Subcutaneous abdominal adipose tissue (tissue), 5 donors: Measurements from ENCODE around the gene SLC39A13.

Experiments
- H3K27ac ChIP-seq: one replicate; pipeline ENCODE4 v1.7.0; 2013; ENCODE audit warnings: low read depth, mild to moderate bottlenecking, inconsistent platforms, low read length, moderate library complexity
- H3K27me3 ChIP-seq, 5 donors: one replicate each; pipeline ENCODE4 v1.7.0; 2013; ENCODE audit warnings: low read length in 5 of 5, inconsistent platforms in 1 of 5; ENCODE audit not compliant: control insufficient read depth in 5 of 5, insufficient read depth in 4 of 5
- H3K36me3 ChIP-seq, 5 donors: one replicate each; pipeline ENCODE4 v1.7.0; 2013; ENCODE audit warnings: low read length in 5 of 5; ENCODE audit not compliant: control insufficient read depth in 5 of 5, insufficient read depth in 5 of 5
- H3K4me1 ChIP-seq, 5 donors: one replicate each; pipeline ENCODE4 v1.7.0; 2013; ENCODE audit warnings: low read length in 5 of 5, mild to moderate bottlenecking in 3 of 5, moderate library complexity in 1 of 5; ENCODE audit not compliant: control insufficient read depth in 5 of 5, insufficient read depth in 5 of 5
- H3K4me3 ChIP-seq, 5 donors: one replicate each; pipeline ENCODE4 v1.7.0; 2013; ENCODE audit warnings: low read length in 5 of 5, low read depth in 1 of 5
- H3K9ac ChIP-seq, 5 donors: one replicate each; pipeline ENCODE4 v1.7.0; 2013; ENCODE audit warnings: low read length in 5 of 5, mild to moderate bottlenecking in 4 of 5, moderate library complexity in 3 of 5
- H3K9me3 ChIP-seq, 5 donors: one replicate each; pipeline ENCODE4 v1.7.0; 2013; ENCODE audit warnings: low read length in 5 of 5; ENCODE audit not compliant: control insufficient read depth in 5 of 5
- donor health status: healthy.
- donor health status: healthy.
- donor health status: healthy.
- donor health status: healthy.
- donor health status: healthy.

SLC39A13 gene

DNA sequence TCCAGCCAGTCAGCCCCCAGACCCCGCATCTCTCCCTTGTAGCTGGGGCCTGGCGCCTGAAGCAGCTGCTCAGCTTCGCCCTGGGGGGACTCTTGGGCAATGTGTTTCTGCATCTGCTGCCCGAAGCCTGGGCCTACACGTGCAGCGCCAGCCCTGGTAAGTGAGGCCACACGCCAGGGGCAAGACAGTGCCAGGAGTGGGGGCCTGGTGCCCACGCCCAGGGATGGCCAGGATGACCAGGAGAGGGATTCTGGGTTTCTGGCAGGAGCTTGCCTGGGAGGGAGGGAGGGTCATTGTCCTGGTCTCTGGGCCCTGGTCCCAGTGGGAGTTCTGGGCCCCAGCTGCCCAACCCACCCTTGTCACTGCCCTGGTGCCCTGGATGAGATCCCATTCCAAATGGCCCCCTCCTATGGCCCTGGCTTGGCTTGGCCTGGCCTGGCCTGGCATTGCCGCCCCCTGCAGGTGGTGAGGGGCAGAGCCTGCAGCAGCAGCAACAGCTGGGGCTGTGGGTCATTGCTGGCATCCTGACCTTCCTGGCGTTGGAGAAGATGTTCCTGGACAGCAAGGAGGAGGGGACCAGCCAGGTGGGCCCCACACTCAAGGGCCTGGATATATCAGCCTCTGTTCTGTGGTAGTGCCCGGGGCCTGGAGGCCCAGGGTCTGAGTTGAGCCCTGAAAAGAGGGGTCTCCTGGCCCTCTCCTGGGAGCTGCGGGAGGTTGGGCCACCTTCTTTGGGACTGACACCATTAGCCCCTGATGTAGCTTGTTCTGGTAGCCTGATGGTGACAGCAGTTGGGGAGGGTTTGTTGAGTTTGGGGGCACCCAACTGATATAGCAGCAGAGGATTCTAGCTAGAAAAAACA lies 3.7 kb downstream of the SLC39A13 start:
- Histone ChIP-seq H3K9me3 (no peaks in the 10 kb centered on the region), H3K36me3 (peaks cover 0 to 52% (median 30%) of the 10 kb centered on the region in 5 donors), H3K9ac (no peak overlapping the region), H3K27ac (no peak overlapping the region), H3K27me3 (no peaks in the 10 kb centered on the region), H3K4me3 (no peak overlapping the region), H3K4me1 (peaks cover 8 to 49% (median 44%) of the 10 kb centered on the region in 5 donors)

DNA sequence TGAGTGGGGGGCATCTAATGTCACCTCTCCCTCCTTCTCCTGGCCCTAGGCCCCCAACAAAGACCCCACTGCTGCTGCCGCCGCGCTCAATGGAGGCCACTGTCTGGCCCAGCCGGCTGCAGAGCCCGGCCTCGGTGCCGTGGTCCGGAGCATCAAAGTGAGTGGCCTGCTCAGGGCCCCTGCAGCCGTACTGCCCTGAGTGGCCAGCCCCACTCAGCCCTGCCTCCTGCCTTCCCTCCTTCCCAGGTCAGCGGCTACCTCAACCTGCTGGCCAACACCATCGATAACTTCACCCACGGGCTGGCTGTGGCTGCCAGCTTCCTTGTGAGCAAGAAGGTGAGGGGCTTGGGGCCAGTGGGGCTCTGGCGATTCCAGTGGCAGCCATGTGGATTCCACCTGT lies 5.0 kb downstream of the SLC39A13 start:
- peaks cover 4 to 41% (median 36%) of the 10 kb centered on the region in 5 donors for H3K4me1 ChIP-seq
- no peaks in the 10 kb centered on the region for H3K9me3 ChIP-seq
- H3K27ac ChIP-seq, result no peak overlapping the region
- no peak overlapping the region for H3K4me3 ChIP-seq
- H3K27me3 ChIP-seq, result no peaks in the 10 kb centered on the region
- H3K9ac ChIP-seq, result no peak overlapping the region
- H3K36me3 ChIP-seq, result peaks cover 0 to 63% (median 40%) of the 10 kb centered on the region in 5 donors

DNA sequence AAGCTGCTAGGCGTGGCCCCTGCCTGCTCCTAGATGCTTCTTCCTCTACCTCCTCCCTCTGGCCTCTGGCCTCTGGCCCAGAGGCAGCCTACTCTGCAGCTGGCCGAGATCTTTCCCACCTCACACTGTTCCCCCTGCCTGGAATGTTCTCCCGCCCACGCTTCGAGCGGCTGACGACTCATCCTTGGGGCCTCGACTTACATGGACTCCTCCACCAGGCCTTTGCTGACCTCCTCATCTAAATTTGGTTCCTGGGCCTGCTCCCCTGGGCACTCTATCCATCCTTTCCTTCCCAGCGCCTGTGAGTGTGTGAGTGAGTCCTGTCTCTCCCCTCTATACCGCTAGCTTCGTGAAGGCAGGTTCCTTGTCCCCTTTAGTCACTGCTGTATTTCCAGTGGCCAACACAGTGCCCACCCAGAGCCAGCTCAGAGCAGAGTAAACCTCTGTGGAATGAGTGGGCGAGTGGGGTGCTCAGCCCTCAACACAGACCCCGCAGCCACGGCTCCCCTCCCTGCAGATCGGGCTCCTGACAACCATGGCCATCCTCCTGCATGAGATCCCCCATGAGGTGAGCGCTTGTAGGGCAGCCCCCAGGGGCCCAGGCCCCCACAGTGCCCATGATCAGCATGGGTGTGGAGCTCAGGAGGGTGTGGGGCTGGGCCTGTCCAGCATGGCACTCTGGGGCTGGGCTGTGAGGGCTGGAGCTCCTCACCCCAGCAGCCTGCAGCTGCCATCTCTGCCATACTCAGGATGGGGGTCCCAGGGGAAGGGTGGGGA lies 5.7 kb downstream of the SLC39A13 start:
- peaks cover 0 to 70% (median 47%) of the 10 kb centered on the region in 5 donors for H3K36me3 ChIP-seq
- no peak overlapping the region for H3K27ac ChIP-seq
- peaks cover 3 to 35% (median 30%) of the 10 kb centered on the region in 5 donors for H3K4me1 ChIP-seq
- no peaks in the 10 kb centered on the region for H3K27me3 ChIP-seq
- no peaks in the 10 kb centered on the region for H3K9me3 ChIP-seq
- no peak overlapping the region for H3K4me3 ChIP-seq
- H3K9ac ChIP-seq, result no peak overlapping the region

DNA sequence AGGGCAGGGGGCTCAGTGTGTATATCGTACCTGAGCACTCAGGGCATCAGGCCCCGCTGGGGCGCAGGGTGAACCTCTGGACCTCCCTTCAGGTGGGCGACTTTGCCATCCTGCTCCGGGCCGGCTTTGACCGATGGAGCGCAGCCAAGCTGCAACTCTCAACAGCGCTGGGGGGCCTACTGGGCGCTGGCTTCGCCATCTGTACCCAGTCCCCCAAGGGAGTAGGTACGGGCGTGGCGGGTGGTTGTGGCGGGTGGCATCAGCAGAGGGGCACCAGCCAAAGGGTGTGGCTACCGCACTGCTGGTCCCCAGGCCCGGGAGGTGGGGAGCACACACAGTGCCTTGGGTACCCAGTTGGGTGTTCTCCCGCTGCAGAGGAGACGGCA lies 6.3 kb downstream of the SLC39A13 start:
- Histone ChIP-seq H3K27me3 (no peaks in the 10 kb centered on the region), H3K9ac (no peak overlapping the region), H3K27ac (no peak overlapping the region), H3K4me1 (peaks cover 0 to 30% (median 25%) of the 10 kb centered on the region in 5 donors), H3K4me3 (no peak overlapping the region), H3K9me3 (no peaks in the 10 kb centered on the region), H3K36me3 (peaks cover 0 to 75% (median 50%) of the 10 kb centered on the region in 5 donors)

DNA sequence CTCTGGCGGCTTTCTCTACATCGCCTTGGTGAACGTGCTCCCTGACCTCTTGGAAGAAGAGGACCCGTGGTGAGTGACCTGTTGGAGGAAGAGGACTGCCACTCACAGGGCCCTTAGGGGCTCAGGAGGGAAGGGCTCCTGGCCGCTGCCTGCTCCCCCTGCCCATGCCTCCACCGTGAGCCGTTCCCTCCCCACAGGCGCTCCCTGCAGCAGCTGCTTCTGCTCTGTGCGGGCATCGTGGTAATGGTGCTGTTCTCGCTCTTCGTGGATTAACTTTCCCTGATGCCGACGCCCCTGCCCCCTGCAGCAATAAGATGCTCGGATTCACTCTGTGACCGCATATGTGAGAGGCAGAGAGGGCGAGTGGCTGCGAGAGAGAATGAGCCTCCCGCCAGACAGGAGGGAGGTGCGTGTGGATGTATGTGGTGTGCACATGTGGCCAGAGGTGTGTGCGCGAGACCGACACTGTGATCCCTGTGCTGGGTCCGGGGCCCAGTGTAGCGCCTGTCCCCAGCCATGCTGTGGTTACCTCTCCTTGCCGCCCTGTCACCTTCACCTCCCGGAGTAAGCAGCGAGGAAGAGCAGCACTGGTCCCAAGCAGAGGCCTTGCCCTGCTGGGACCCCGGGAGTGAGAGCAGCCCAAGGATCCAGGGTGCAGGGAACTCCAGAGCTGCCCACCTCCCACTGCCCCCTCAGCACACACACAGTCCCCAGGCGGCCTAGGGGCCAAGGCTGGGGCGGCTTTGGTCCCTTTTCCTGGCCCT lies 6.9 kb downstream of the SLC39A13 start:
- Histone ChIP-seq H3K36me3 (peaks cover 0 to 78% (median 54%) of the 10 kb centered on the region in 5 donors), H3K27ac (peak overlapping the region; percentile 76), H3K9ac (peak overlapping the region in 2 of 5 donors; percentile 43 to 49), H3K4me1 (peaks cover 0 to 24% (median 19%) of the 10 kb centered on the region in 5 donors), H3K27me3 (no peaks in the 10 kb centered on the region), H3K9me3 (no peaks in the 10 kb centered on the region), H3K4me3 (no peak overlapping the region)

DNA sequence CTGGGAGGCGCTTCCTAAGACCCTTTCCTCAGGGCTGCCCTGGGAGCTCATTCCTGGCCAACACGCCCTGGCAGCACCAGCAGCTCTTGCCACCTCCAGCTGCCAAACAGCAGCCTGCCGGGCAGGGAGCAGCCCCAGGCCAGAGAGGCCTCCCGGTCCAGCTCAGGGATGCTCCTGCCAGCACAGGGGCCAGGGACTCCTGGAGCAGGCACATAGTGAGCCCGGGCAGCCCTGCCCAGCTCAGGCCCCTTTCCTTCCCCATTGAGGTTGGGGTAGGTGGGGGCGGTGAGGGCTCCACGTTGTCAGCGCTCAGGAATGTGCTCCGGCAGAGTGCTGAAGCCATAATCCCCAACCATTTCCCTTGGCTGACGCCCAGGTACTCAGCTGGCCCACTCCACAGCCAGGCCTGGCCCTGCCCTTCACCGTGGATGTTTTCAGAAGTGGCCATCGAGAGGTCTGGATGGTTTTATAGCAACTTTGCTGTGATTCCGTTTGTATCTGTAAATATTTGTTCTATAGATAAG lies 7.6 kb downstream of the SLC39A13 start:
- Histone ChIP-seq H3K9ac (peak overlapping the region in 2 of 5 donors; percentile 43 to 49), H3K27ac (peak overlapping the region; percentile 76), H3K9me3 (no peaks in the 10 kb centered on the region), H3K36me3 (peaks cover 0 to 78% (median 58%) of the 10 kb centered on the region in 5 donors), H3K27me3 (no peaks in the 10 kb centered on the region), H3K4me1 (peaks cover 0 to 23% (median 14%) of the 10 kb centered on the region in 5 donors), H3K4me3 (no peak overlapping the region)

DNA sequence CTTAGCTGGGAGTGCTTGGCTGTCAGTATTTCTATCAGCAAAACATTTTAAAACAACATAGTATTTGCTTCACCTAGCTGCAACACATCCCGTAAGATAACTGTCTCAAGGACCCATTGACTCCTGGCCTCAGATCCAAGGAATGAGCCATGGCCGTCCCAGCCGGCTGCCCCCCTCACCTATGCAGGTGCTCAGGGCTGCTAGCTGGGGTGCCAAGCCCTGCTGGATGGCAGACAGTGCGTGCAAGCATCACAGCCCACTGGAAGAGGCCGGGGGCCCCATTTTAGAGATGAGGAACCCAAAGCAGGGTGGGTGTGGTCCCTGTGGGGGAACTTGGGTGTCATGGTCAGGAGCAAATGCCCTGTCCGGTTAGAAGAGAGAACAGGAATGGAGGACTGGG lies 9.3 kb downstream of the SLC39A13 start:
- Histone ChIP-seq H3K9me3 (no peaks in the 10 kb centered on the region), H3K9ac (no peak overlapping the region), H3K4me1 (peaks cover 0 to 23% (median 14%) of the 10 kb centered on the region in 5 donors), H3K4me3 (no peak overlapping the region), H3K36me3 (peaks cover 0 to 85% (median 67%) of the 10 kb centered on the region in 5 donors), H3K27ac (no peak overlapping the region), H3K27me3 (no peaks in the 10 kb centered on the region)

DNA sequence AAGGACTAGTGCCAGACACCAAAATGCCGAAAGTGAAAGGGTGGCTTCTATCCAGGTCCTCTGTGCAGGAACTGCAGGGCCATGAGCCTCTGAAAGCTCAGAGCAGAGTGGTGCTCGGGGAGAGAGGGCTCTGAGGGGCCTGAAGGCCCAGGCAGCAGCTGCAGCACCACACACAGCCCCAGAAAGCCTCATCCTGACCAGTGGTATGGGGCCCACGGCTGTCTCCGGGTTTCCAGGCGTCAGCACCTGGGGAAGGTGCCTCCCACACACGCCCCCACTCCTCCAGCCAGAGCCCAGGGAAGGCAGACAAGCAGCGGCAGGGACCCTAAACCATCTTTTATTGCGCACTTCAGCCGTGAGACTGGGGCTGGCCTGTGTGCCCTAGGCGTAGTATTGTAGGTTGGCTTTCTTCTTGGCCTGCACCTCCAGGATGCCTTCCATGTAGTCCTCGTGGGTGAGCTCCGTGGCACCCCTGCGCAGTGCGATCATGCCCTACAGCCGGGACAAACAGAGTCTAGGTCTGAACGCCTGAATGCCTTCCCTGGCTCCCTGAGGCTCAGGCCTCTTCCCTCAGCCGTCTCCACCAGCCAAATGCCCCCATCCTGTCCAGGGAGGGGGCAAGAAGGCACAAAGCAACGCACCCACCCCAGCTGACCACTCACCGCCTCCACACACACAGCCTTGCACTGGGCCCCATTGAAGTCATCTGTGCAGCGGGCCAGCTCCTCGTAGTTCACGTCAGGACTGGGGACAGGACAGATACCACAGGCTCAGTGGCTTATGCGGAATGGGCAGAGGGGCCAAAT lies 10.3 kb downstream of the SLC39A13 start:
- H3K4me1 ChIP-seq, result peaks cover 0 to 19% (median 14%) of the 10 kb centered on the region in 5 donors

DNA sequence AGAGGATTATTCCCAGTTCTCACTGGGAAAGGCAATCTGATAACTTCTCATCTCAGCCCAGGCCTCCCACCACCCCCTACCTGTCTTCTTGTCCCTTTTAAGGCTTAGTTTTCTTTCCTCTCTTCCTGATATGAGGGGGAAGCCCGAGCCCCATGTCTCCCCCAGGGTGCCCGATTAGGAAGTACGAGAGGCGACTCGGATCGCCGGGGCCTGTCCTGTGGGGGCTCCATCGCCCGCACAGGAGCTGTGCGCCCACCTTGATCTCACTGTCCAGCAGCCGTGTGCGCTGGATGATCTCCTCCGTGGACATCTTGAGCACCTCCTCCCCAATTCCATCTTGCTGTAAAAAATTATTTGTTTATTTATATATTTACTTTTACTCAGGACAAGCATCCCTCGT lies 17.2 kb downstream of the SLC39A13 start:
- no peaks in the 10 kb centered on the region for H3K27me3 ChIP-seq
- peaks cover 5 to 17% (median 13%) of the 10 kb centered on the region in 5 donors for H3K4me1 ChIP-seq
- no peaks in the 10 kb centered on the region for H3K9me3 ChIP-seq
- peak overlapping the region in 4 of 5 donors; percentile 82 to 96 (median 95) for H3K9ac ChIP-seq
- peaks cover 0 to 42% (median 31%) of the 10 kb centered on the region in 5 donors for H3K36me3 ChIP-seq
- H3K4me3 ChIP-seq, result peak overlapping the region; percentile 83 to 96 (median 92)
- peak overlapping the region; percentile 94 for H3K27ac ChIP-seq

More for the DNA sequence above, 10.3 kb downstream of the SLC39A13 start:
- Histone ChIP-seq H3K27me3 (no peaks in the 10 kb centered on the region), H3K4me3 (no peak overlapping the region), H3K36me3 (peaks cover 0 to 88% (median 73%) of the 10 kb centered on the region in 5 donors), H3K9me3 (no peaks in the 10 kb centered on the region), H3K9ac (no peak overlapping the region), H3K27ac (no peak overlapping the region)
